ENCODE measurements around the gene DOCK3. TPM values are rescaled to one million over a fixed set of nuclear protein-coding genes. Genes with fewer than 3 reads are reported as not detected.

The DOCK3 gene
- polyA plus RNA-seq, 1 donor from 2014 or later: 15.6 TPM

DNA sequence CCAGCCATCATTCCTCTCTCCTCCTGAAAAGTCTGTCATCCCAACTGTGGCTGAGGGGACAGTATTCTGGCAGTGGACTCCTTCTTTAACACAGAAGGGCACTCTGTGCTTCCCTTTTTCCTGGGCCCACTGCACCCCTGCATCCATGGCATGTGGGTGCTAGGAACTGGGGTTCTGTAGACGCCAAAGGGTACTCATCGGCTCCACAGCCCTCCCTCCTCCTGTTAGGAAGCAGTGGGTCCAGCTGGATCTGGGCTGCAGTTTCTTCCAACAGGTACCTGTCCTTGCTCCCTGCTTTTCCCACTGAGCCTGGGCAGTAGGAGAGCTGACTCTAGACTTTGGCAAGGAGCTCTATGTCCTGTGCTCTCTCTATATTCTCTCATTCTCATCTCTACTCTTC, 704.0 kb downstream of the DOCK3 start:
- H3K79me2 ChIP-seq (replicated peaks; ENCODE audit: insufficient read depth, low read length): peaks cover 7% of the 10 kb centered on the region
- no peaks in the 10 kb centered on the region for H3K36me3 ChIP-seq (ENCODE audit: insufficient read depth, low read length)
- no peaks in the 10 kb centered on the region for H4K20me1 ChIP-seq (ENCODE audit: insufficient read depth)
- H2AFZ ChIP-seq (ENCODE audit: low read depth, low read length): no peak overlapping the region
- H3K4me2 ChIP-seq (ENCODE audit: low read length): no peak overlapping the region
- no peak overlapping the region for H3K9ac ChIP-seq (ENCODE audit: low read length)
- no peak overlapping the region for H3K4me3 ChIP-seq (ENCODE audit: low read length)
- no peak for TF ChIP-seq POLR2AphosphoS5 (IDR thresholded peaks at IDR 0.05)
- no peak for TF ChIP-seq MXI1 (conservative IDR thresholded peaks at IDR 0.05; ENCODE audit: poor library complexity, severe bottlenecking)
- TF ChIP-seq RAD21 (conservative IDR thresholded peaks at IDR 0.05): no peak
- no peak for TF ChIP-seq EZH2 (IDR thresholded peaks at IDR 0.05; ENCODE audit: borderline replicate concordance, insufficient read depth, low read length, poor library complexity, severe bottlenecking)
- TF ChIP-seq, protein P1, sequence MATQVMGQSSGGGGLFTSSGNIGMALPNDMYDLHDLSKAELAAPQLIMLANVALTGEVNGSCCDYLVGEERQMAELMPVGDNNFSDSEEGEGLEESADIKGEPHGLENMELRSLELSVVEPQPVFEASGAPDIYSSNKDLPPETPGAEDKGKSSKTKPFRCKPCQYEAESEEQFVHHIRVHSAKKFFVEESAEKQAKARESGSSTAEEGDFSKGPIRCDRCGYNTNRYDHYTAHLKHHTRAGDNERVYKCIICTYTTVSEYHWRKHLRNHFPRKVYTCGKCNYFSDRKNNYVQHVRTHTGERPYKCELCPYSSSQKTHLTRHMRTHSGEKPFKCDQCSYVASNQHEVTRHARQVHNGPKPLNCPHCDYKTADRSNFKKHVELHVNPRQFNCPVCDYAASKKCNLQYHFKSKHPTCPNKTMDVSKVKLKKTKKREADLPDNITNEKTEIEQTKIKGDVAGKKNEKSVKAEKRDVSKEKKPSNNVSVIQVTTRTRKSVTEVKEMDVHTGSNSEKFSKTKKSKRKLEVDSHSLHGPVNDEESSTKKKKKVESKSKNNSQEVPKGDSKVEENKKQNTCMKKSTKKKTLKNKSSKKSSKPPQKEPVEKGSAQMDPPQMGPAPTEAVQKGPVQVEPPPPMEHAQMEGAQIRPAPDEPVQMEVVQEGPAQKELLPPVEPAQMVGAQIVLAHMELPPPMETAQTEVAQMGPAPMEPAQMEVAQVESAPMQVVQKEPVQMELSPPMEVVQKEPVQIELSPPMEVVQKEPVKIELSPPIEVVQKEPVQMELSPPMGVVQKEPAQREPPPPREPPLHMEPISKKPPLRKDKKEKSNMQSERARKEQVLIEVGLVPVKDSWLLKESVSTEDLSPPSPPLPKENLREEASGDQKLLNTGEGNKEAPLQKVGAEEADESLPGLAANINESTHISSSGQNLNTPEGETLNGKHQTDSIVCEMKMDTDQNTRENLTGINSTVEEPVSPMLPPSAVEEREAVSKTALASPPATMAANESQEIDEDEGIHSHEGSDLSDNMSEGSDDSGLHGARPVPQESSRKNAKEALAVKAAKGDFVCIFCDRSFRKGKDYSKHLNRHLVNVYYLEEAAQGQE (IDR thresholded peaks at IDR 0.05; ENCODE audit: borderline replicate concordance): no peak
- TF ChIP-seq, protein P2, sequence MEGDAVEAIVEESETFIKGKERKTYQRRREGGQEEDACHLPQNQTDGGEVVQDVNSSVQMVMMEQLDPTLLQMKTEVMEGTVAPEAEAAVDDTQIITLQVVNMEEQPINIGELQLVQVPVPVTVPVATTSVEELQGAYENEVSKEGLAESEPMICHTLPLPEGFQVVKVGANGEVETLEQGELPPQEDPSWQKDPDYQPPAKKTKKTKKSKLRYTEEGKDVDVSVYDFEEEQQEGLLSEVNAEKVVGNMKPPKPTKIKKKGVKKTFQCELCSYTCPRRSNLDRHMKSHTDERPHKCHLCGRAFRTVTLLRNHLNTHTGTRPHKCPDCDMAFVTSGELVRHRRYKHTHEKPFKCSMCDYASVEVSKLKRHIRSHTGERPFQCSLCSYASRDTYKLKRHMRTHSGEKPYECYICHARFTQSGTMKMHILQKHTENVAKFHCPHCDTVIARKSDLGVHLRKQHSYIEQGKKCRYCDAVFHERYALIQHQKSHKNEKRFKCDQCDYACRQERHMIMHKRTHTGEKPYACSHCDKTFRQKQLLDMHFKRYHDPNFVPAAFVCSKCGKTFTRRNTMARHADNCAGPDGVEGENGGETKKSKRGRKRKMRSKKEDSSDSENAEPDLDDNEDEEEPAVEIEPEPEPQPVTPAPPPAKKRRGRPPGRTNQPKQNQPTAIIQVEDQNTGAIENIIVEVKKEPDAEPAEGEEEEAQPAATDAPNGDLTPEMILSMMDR (IDR thresholded peaks at IDR 0.05; ENCODE audit: poor library complexity, severe bottlenecking): no peak
- no peak for TF ChIP-seq EP300 (conservative IDR thresholded peaks at IDR 0.05; ENCODE audit: poor library complexity, severe bottlenecking)
- TF ChIP-seq SMC3 (conservative IDR thresholded peaks at IDR 0.05; ENCODE audit: poor library complexity): no peak
- TF ChIP-seq TAF1 (IDR thresholded peaks at IDR 0.05; ENCODE audit: low read depth): no peak
- H3K9me3 ChIP-seq (ENCODE audit: low read length): no peaks in the 10 kb centered on the region
- H3K27me3 ChIP-seq (ENCODE audit: insufficient read depth, low read depth, low read length): no peaks in the 10 kb centered on the region
- H3F3A ChIP-seq (ENCODE audit: insufficient read depth, low read length, poor library complexity, severe bottlenecking): no peaks in the 10 kb centered on the region
- no peaks in the 10 kb centered on the region for H3K9me2 ChIP-seq (ENCODE audit: insufficient read depth, low read length)
- H3K27ac ChIP-seq (ENCODE audit: low read length): no peak overlapping the region

DNA sequence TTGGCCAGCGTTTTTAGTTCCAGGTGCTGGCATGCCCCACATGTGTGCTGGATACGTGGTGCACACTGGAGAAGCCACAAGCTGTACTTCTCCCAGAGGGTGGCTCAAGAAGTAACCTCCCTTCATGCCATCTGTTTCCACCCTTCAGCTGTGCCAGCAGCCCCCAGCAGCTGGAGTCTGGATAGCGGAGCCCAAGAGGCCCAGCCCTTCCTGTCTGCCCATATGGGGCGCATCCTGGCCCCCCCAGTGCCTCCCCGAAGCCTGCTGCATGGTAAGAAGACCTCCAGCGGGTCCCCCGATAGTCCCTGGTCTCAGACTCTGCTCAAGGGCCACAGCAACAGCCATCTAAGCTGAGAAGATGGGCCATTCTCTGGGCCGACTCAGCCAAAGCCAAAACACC, 704.6 kb downstream of the DOCK3 start:
- no peak overlapping the region for H3K4me3 ChIP-seq (ENCODE audit: low read length)
- H4K20me1 ChIP-seq (ENCODE audit: insufficient read depth): no peaks in the 10 kb centered on the region
- no peaks in the 10 kb centered on the region for H3K27me3 ChIP-seq (ENCODE audit: insufficient read depth, low read depth, low read length)
- H3K9ac ChIP-seq (ENCODE audit: low read length): no peak overlapping the region
- no peaks in the 10 kb centered on the region for H3K9me2 ChIP-seq (ENCODE audit: insufficient read depth, low read length)
- H3K9me3 ChIP-seq (ENCODE audit: low read length): no peaks in the 10 kb centered on the region
- H2AFZ ChIP-seq (ENCODE audit: low read depth, low read length): no peak overlapping the region
- no peaks in the 10 kb centered on the region for H3F3A ChIP-seq (ENCODE audit: insufficient read depth, low read length, poor library complexity, severe bottlenecking)
- no peak overlapping the region for H3K27ac ChIP-seq (ENCODE audit: low read length)
- TF ChIP-seq, protein P2 (IDR thresholded peaks at IDR 0.05; ENCODE audit: poor library complexity, severe bottlenecking): no peak
- TF ChIP-seq SMC3 (conservative IDR thresholded peaks at IDR 0.05; ENCODE audit: poor library complexity) (no peak), TAF1 (IDR thresholded peaks at IDR 0.05; ENCODE audit: low read depth) (no peak), MXI1 (conservative IDR thresholded peaks at IDR 0.05; ENCODE audit: poor library complexity, severe bottlenecking) (no peak), EZH2 (IDR thresholded peaks at IDR 0.05; ENCODE audit: borderline replicate concordance, insufficient read depth, low read length, poor library complexity, severe bottlenecking) (no peak), RAD21 (conservative IDR thresholded peaks at IDR 0.05) (no peak), POLR2AphosphoS5 (IDR thresholded peaks at IDR 0.05) (no peak), EP300 (conservative IDR thresholded peaks at IDR 0.05; ENCODE audit: poor library complexity, severe bottlenecking) (no peak)
- TF ChIP-seq, protein P1 (IDR thresholded peaks at IDR 0.05; ENCODE audit: borderline replicate concordance): no peak
- no peak overlapping the region for H3K4me2 ChIP-seq (ENCODE audit: low read length)
- no peaks in the 10 kb centered on the region for H3K36me3 ChIP-seq (ENCODE audit: insufficient read depth, low read length)
- peaks cover 9% of the 10 kb centered on the region for H3K79me2 ChIP-seq (replicated peaks; ENCODE audit: insufficient read depth, low read length)

Data from neural cell (in vitro differentiated cells).